CD4-positive, alpha-beta T cell treated with Interleukin-6 at 100 ng/mL for 8 hours (primary cell): ENCODE measurements around the gene HAL.
A peak's percentile ranks its signal among the peaks of the same experiment; 100 is the strongest.
"Not testable (repeated sequence)": the region's sequence is repeated elsewhere in the genome, so short reads cannot be mapped to it uniquely, and the experiment has no call there.

Source experiments
- DNase-seq: peaks from one replicate; pipeline ENCODE4 v3.0.0-alpha.2; 2020; ENCODE audit warnings: mixed read lengths, low spot score

The HAL gene

GRCh38 chr12:95977764-95978305, 18.3 kb downstream of the HAL start:
- no peak for DNase-seq

DNA sequence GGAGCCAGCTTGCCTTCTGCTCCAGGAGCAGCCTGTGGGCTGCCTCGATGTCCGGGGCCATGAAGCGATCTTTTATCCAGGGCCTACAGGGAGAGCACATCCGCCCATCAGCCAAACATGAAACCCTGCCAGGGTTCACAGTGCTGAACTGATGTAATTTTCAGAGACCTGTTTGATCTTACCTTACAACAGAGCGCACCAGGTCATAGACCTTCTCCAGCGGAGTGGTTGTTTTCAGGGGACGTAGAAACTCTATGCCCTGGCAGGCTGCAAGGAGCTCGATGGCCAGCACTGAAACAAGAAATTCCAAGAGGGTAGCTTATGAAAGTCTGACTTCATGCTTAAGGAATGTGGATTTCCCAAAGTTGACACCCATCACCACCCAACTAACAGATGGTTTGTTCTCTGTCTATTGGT, 19.7 kb downstream of the HAL start:
- DNase-seq: no peak

DNA sequence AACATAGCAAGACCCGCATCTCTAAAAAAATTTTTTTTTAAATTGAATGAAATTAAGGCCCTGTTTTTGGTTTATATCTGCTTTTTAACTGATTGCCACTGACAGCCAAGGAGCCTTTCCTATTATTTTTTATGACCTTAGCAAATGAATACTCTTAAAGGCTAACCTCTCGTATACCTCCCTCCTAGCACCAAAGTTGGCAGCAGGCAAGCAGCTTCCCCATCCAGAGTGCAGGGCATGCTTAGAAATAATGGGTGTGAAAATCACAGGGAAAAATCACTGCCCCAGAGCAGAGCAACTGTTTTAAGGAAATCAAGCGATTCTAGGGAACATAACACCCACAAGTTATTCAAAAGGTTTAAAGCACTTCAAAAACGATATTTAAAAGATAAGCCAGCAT, 20.7 kb downstream of the HAL start:
- DNase-seq: no peak

- DNase-seq: no peak
Measured at GRCh38 chr12:95974358-95974757, 21.8 kb downstream of the HAL start.

DNA sequence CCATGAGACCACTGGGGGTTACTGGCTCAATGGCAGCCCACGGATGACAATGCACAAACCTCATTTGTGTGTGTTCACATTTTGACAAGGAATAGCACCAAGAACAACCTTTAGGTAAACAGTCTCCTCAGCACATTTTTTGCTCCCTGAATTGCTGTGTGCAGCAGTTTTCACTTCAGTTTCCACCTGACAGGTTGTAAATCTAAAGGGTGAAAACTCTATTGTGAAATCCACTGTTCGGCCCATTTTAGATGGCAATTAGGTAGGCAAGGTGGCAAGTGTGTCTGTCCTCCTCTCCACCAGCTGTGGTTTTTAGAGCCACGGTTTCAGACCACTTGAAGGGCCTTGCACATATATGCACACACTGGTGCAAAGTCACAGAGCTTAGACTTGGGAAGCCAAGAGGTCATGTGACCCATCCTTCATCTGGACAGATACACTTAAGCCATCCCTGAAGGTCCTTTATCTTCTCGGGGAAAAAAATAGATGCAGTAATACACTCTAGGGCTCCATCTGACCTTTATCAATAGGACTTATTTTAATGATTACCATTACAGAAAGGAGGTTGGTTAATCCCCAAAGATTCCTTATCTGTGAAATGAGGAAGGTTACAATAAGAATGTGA, 23.2 kb downstream of the HAL start:
- no peak for DNase-seq

DNA sequence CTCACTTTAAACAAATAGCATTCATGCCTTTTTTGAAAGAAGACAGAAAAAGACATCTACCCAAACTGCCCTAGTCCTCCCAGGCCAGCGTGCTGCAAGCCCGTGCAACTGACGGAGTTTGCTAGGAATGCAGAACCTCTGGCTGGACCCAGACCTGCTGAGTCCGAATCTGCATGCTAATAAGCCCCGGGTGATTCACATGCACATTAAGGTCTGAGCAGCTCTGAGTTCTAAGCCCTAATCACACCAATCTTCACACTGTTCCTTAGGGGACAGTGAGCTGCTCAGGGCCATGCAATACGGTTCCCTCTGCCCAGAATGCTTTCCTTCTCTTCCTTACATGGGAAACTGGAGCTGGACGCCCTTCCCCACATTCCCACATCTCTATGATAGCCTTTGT, 25.2 kb downstream of the HAL start:
- no peak for DNase-seq

DNA sequence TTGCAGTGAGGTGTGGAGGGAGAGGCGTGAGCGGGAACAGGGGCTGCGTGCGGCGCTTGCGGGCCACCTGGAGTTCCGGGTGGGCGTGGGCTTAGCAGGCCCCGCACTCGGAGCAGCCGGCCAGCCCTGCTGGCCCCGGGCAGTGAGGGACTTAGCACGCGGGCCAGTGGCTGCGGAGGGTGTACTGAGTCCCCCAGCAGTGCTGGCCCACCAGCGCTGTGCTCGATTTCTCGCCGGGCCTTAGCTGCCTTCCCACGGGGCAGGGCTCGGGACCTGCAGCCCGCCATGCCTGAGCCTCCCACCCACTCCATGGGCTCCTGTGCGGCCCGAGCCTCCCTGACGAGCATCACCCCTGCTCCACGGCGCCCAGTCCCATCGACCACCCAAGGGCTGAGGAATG, 27.0 kb downstream of the HAL start:
- not testable (repeated sequence) for DNase-seq

DNA sequence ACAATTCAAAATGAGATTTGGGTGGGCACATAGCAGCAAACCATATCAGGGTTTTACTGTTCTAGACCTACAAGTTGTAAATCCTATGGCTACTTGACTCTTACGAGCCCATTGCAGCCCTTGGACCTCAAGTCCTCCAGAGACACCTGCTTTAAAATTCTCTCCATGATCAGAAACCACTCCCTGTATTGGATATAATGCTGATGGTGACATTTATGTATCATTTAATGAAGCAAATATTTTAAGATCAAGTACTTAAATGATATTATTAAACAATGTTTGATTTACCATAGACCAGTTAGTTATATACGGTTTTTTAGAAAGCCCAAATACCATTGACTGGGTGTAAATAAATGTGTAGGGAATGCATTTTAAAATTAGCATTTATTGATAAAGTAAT, 28.8 kb downstream of the HAL start:
- DNase-seq: no peak

DNA sequence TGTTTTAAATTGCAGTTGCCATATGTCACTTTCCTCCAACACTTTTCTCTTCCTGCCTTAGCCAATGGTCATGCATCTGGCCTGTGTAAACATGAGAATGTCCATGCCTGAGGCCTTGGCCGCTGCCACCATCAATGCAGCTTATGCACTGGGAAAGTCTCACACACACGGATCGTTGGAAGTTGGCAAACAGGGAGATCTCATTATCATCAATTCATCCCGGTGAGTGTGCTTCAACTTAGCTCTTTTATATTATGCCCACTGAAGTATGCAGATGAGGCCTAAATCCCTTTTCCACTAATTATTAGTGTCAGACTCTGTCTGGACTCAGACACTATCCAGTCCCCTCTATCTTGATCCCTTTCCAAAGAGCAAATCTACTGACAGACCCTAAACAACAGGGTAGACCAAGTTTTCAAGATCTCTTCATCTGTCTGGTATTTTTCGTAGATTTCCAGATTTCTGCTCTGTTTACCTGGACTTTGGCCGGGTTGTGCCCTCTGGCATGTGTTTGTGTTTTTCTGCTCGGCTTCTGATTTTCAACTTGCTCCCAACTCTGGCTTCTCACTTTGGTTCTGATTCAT, 29.8 kb downstream of the HAL start:
- no peak for DNase-seq

- no peak for DNase-seq
Measured at GRCh38 chr12:95963096-95963495, 33.0 kb downstream of the HAL start.

- DNase-seq: no peak
Measured at GRCh38 chr12:95962222-95962621, 33.9 kb downstream of the HAL start.

DNA sequence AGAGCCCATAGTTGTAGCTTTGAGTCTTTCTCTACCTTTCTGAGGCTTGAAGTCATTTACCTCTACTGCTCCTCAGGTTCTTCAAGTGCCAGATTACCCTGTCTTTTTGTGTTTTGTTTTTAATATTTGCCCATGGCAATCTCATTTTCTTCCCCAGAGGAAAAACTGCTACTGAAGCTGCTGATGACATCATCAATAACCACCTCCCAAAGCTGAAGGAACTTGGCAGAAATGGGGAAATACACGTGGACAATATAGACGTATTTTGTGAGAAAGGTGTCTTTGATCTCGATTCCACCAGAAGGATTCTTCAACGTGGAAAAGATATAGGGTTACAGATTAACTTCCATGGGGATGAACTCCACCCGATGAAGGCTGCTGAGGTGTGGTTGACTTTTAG, 35.9 kb downstream of the HAL start:
- DNase-seq: no peak

DNA sequence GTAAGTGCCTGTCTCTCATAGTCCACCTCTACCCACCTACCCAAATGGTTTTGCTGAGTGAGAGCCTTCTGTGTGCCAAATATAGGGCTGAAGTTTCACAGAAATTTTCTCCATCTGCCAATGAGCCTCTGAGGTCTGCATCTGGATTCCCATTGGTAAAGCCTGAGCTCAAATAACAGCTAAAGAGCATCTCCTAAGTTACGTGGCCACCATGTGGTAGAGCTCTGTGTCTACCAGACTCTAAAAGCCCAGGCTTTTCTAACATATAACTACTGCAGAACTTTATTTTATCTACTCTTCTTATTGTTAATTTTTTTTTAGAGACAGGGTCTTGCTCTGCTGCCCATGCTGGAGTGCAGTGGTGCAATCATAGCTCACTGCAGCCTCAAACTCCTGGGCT, 37.0 kb downstream of the HAL start:
- no peak for DNase-seq

GRCh38 chr12:95956557-95957145, 39.5 kb downstream of the HAL start:
- no peak for DNase-seq

DNA sequence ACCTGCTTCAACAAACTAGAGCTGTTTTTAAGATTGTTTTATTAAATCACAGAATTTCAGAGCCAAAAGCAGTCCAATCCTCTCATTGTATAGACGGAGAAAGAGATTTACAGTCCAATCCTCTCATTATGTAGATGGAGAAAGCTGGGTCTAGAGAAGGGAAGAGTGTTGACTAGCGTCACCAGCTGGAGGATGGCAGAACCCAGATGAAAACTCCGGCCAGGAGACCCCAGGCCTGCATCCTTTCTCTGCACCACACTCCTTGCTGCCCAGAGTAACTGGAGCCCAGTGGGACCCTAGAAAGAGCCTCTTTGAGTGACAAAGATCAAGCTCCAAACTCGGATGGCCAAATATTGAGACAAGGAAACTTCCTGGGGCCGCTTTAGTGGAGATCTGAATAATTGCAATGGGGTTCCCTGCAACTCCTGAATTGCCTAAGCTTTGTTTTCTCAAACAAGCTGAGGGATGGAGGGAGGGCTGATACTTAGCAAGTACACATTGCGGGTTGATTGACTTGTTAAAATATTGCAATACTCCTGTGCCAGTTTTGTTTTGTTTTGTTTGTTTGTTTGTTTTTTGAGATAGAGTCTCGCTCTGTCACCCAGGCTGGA, 40.5 kb downstream of the HAL start:
- DNase-seq: no peak

DNA sequence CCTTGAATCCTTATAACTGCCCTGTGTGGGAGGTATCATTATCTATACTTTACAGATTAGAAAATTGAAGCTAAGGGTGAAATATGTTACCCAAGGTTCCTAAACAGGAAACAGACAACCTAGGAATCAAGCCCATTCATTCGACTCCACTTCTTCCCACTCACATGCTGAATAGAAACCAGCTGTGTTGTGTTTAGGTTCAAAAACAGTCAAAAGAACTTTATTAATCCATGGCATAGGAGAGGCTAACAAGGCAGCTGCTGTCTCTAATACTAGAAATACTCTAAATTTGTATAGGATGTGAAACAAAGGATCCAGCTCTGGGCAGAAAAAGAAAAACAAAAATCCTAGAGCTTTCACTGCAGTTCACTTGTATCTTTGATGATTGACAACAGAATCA, 43.1 kb downstream of the HAL start:
- no peak for DNase-seq

DNA sequence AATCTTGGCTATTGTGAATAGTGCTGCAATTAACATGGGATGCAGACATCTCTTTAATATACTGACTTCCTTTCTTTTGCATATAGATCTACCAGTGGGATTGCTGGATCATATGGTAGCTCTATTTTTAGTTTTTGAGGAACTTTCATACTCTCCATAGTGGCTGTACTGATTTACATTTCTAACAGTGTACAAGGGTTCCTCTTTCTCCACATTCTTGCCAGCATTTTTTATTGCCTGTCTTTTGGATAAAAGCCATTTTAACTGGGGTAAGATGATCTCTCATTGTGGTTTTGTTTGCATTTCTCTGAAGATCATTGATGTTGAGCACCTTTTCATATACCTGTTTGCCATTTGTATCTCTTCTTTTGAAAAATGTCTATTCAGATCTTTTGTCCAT, 44.6 kb downstream of the HAL start:
- no peak for DNase-seq

- no peak for DNase-seq
Measured at GRCh38 chr12:95949477-95950206, 46.5 kb downstream of the HAL start.

DNA sequence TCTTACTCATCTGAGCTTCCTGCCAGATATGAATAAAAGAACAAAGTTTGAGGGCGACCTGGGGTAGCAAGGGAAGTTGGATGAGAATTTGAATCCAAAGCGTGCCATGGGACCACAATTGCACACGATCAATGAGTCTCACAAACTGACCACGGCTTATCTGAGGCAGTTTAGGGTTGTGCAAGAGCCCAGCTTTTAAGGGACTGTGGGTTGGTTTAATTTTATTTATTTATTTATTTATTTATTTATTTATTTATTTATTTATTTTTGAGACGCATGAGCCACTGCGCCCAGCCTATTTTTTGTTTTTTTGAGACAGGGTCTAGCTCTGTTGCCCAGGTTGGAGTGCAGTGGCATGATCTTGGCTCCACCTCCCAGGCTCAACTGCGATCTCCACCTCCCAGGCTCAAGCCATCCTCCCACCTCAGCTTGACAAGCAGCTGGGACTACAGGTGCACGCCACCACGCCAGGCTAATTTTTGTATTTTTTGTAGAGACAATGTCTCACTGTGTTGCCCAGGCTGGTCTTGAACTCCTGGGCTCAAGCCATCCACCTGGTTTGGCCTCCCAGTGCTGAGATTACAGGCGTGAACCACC, 51.9 kb downstream of the HAL start:
- no peak for DNase-seq

DNA sequence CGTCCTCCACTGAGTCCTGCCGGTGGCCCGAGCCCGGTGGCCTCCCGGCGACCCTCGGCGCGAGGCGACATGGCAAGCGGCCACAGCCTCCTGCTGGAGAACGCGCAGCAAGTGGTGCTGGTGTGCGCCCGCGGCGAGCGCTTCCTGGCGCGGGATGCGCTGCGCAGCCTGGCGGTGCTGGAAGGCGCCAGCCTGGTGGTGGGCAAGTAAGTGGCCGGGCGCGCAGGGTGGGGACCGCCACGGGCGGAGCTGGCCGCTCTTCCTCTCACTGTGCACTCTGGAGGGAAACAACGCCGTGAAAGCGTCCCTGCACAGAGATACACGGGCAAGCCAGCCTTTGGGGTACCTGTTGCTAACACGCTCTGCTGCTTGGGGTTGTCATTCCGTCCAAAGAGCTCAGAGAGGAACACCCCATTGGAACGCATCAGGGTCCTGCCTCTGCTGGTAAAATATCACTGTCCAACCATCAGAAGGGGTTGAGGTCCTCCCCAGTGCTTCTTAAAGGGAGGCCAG, 52.8 kb downstream of the HAL start, which contains the start of gene AMDHD1:
Gene AMDHD1, plus strand, starts transcription at position 2 of the 513 bp plus-strand sequence. Its CDS starts 68 bp downstream, at position 70.
- DNase-seq: peak; percentile 44

GRCh38 chr12:95942524-95943329, 53.4 kb downstream of the HAL start, which contains the start of gene CCDC38:
Gene CCDC38 (minus strand): TSS chr12:95942614. CDS start chr12:95936509, 6,105 bp downstream.
- peak; percentile 82 for DNase-seq
